Mucosa of rectum (tissue), 2 donors: ENCODE data around the gene TRMT6.

Experiments used
- H3K27ac ChIP-seq, 2 donors: one replicate each; pipeline ENCODE4 v1.7.0; 2013; ENCODE audit warnings: inconsistent platforms in 2 of 2, low read depth in 2 of 2, low read length in 2 of 2
- H3K27me3 ChIP-seq, 2 donors: one replicate each; pipeline ENCODE4 v1.7.0; 2013; ENCODE audit warnings: low read length in 2 of 2; ENCODE audit not compliant: control insufficient read depth in 2 of 2, insufficient read depth in 2 of 2
- H3K36me3 ChIP-seq, 2 donors: one replicate each; pipeline ENCODE4 v1.7.0; 2013; ENCODE audit warnings: low read length in 2 of 2; ENCODE audit not compliant: control insufficient read depth in 2 of 2, insufficient read depth in 2 of 2
- H3K4me1 ChIP-seq, 2 donors: one replicate each; pipeline ENCODE4 v1.7.0; 2013; ENCODE audit warnings: low read length in 2 of 2, mild to moderate bottlenecking in 1 of 2; ENCODE audit not compliant: control insufficient read depth in 2 of 2, insufficient read depth in 2 of 2
- H3K4me3 ChIP-seq, 2 donors: one replicate each; pipeline ENCODE4 v1.7.0; 2013; ENCODE audit warnings: low read length in 2 of 2
- H3K9ac ChIP-seq, 2 donors: one replicate each; pipeline ENCODE4 v1.7.0; 2013; ENCODE audit warnings: low read length in 2 of 2, low read depth in 1 of 2, mild to moderate bottlenecking in 1 of 2
- H3K9me3 ChIP-seq, 2 donors: one replicate each; pipeline ENCODE4 v1.7.0; 2013; ENCODE audit warnings: low read length in 2 of 2; ENCODE audit not compliant: control insufficient read depth in 2 of 2
- donor health status: healthy.
- donor health status: Normal muscosa, but diverticular disease.

TRMT6 gene

DNA sequence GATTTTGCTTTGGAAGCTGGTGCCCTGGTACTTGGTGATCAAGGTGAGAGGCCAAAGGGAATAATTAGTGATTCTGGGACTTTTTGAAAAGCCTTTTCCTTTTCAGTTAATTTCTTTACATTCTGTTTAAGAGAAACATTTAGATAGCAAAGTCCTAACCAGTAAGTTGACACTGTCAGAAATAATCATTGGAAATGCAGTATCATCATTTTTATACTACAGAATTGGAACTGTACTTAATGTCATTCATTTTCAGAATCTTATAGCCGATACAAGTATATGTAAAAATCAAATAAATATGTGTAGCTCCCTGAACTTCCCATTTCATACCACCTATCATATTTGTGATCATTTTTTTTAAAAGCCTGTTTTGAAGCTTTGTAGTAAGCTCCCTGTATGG, 27.6 kb upstream of the TRMT6 start:
- Histone ChIP-seq H3K4me1 (peaks cover 0 to 3% of the 10 kb centered on the region in 2 donors), H3K9me3 (no peaks in the 10 kb centered on the region), H3K4me3 (no peak overlapping the region), H3K36me3 (peaks cover 5 to 15% of the 10 kb centered on the region in 2 donors), H3K27me3 (no peaks in the 10 kb centered on the region), H3K27ac (no peak overlapping the region), H3K9ac (no peak overlapping the region)

DNA sequence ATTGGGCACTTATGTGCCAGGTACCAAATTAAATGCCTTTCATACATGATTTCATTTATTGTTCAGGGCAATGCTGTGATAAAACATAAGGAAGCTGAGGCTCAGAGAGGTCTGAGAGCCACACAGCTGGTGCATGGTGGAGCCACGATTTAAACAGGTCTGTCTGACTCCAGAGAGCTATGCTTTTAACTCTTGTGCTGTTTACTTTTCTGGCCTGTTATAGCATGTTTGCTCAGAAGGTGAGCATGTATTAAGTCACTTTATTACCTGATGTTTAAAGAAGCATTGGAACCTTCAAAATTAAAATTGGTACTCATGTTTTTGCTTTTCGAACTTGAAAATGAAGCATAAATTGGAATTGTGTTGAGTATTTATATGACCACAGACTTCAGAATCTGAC, 26.9 kb upstream of the TRMT6 start:
- Histone ChIP-seq H3K27ac (no peak overlapping the region), H3K9ac (no peak overlapping the region), H3K4me3 (no peak overlapping the region), H3K4me1 (peaks cover 0 to 3% of the 10 kb centered on the region in 2 donors), H3K36me3 (peaks cover 5 to 15% of the 10 kb centered on the region in 2 donors), H3K9me3 (no peaks in the 10 kb centered on the region), H3K27me3 (no peaks in the 10 kb centered on the region)

DNA sequence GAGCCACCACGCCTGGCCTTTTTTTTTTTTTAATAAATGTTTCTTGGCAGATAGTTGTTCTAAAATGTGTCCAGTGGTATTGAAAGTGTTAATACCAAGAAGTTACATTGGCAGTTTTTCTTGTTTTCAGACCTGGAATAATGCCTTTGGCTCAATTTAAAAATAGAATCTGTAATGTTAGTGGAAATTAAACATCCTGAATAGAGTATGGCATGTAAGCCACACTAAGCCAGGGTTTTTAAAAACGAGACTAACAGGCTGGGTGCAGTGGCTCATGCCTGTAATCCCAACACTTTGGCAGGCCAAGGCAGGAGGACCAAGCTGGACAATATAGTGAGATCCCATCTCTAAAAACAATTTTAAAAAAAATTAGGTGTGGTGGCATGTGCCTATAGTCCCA, 25.4 kb upstream of the TRMT6 start:
- Histone ChIP-seq H3K9ac (no peak overlapping the region), H3K27me3 (no peaks in the 10 kb centered on the region), H3K27ac (no peak overlapping the region), H3K4me1 (peaks cover 0 to 3% of the 10 kb centered on the region in 2 donors), H3K36me3 (peaks cover 5 to 15% of the 10 kb centered on the region in 2 donors), H3K4me3 (no peak overlapping the region), H3K9me3 (no peaks in the 10 kb centered on the region)

DNA sequence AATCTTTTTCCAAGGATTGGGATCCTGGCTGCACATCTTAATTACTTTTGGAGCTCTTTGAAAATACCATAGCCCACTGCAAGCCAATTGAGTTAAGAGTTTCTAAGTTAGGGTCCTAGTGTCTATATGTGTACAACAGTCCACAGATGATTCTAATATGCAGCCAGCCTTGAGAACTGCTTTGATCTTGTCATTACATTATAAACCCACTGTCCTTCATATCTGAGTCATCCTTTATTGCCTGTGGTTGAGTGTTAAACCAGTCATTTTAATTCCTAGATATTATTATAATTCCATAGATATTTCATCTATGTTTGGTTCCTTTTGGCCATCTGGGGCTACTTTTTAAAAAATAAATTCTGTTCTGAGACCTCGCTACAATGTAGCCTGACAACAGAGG, 24.2 kb upstream of the TRMT6 start:
- peaks cover 0 to 3% of the 10 kb centered on the region in 2 donors for H3K4me1 ChIP-seq

DNA sequence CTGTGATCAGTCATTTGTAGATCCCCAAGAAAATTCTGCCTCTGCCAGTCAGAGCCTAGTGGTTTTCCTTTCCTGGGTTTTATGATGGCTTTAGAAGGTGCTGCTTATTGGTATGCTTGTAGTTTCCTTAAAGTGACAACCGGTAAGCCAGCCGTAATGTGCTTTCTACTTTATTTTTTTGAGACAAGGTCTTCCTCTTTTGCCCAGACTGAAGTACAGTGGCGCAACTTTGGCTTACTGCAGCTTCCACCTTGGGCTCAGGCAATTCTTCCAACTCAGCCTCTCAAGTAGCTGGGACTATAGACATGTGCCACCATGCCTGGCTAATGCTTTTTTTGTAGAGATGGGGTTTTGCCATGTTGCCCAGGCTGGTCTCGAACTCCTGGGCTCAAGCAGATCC, 23.6 kb upstream of the TRMT6 start:
- Histone ChIP-seq H3K4me3 (no peak overlapping the region), H3K9me3 (no peaks in the 10 kb centered on the region), H3K4me1 (peaks cover 0 to 3% of the 10 kb centered on the region in 2 donors), H3K27me3 (no peaks in the 10 kb centered on the region), H3K9ac (no peak overlapping the region), H3K27ac (no peak overlapping the region), H3K36me3 (peaks cover 5 to 15% of the 10 kb centered on the region in 2 donors)

More for the DNA sequence above, 24.2 kb upstream of the TRMT6 start:
- Histone ChIP-seq H3K27me3 (no peaks in the 10 kb centered on the region), H3K36me3 (peaks cover 5 to 15% of the 10 kb centered on the region in 2 donors), H3K27ac (no peak overlapping the region), H3K9ac (no peak overlapping the region), H3K4me3 (no peak overlapping the region), H3K9me3 (no peaks in the 10 kb centered on the region)

DNA sequence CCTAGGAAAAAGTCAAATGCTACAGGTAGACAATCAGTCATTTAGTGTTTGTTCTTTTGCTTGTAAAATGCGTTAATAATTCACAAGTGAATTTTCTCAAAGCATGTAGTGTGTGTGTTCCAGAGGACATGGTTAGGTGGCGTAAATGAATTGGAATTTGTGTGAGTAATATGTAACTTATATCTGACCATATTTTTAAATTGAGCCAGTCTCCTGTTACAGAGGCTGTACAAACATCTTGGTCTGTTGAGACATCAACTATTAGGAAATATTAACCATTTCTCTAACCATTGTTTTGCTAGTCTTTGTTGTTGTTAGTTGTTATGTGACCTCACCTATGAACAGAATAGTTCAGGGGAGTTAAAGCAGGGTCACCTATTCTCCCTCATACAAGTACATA, 22.8 kb upstream of the TRMT6 start:
- Histone ChIP-seq H3K36me3 (peaks cover 5 to 16% of the 10 kb centered on the region in 2 donors), H3K9me3 (no peaks in the 10 kb centered on the region), H3K27ac (no peak overlapping the region), H3K9ac (no peak overlapping the region), H3K4me3 (no peak overlapping the region), H3K27me3 (no peaks in the 10 kb centered on the region), H3K4me1 (peaks cover 0 to 3% of the 10 kb centered on the region in 2 donors)

DNA sequence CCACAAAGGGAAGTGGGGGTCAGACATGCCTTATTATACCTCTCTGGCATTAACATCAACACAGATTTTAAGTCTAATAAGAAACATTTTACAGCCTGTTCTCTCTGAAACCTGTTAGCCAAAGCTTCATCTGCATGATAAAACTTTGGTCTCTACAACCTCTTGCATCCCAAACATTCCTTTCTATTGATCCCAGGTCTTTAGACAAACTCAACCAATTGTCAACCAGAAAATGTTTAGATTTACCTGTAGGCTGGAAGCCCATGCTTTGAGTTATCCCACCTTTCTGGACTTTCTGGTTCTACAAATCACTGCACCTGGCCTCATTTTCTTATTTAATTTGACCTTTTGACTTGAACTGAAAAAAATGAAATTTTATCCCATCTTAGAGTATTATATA, 20.9 kb upstream of the TRMT6 start:
- H3K27me3 ChIP-seq: no peaks in the 10 kb centered on the region
- H3K36me3 ChIP-seq: peaks cover 4 to 12% of the 10 kb centered on the region in 2 donors
- no peak overlapping the region for H3K9ac ChIP-seq
- H3K9me3 ChIP-seq: no peaks in the 10 kb centered on the region
- no peak overlapping the region for H3K27ac ChIP-seq
- H3K4me1 ChIP-seq: peaks cover 0 to 3% of the 10 kb centered on the region in 2 donors
- no peak overlapping the region for H3K4me3 ChIP-seq

DNA sequence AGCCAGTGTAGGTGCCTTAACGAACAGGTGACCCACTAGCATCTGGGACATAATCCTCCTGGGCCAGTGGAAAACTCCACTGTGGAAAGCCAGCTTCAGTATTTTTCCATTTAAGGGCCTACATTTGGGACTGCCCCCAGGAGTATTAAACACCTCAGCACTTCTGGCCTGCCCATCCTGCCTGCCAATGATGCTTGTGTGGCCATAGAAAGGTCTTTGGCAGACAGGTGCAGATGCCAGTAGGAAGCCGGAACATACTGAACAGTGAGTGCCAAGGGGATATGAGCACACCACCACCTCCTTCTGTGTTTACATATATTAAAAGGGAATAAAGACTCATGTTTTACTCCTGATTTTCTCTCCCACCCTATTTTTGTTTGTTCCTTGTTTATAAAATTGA, 20.0 kb upstream of the TRMT6 start:
- Histone ChIP-seq H3K27me3 (no peaks in the 10 kb centered on the region), H3K4me3 (no peak overlapping the region), H3K9ac (no peak overlapping the region), H3K27ac (no peak overlapping the region), H3K9me3 (no peaks in the 10 kb centered on the region), H3K4me1 (peaks cover 0 to 3% of the 10 kb centered on the region in 2 donors), H3K36me3 (peaks cover 4 to 12% of the 10 kb centered on the region in 2 donors)

DNA sequence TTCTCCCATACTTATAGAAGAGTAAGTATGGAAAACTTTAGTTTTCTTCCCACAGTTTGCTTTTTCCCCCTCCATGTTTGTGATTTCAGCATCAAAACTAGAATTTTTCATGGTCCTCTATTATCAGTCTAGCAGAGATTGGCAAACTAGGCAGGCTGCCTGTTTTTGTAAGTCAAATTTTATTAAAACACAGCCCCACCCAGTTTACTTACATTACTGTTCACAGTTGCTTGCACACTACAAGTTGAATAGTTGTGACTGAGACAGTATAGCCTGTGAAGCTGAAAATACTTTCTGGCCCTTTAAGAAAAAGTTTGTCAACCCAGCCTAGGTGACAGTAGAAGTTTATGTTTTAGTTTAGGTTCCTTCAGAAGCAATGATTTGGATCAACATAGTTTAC, 19.6 kb upstream of the TRMT6 start:
- H3K27ac ChIP-seq: no peak overlapping the region
- H3K4me3 ChIP-seq: no peak overlapping the region
- no peaks in the 10 kb centered on the region for H3K27me3 ChIP-seq
- no peak overlapping the region for H3K9ac ChIP-seq
- no peaks in the 10 kb centered on the region for H3K9me3 ChIP-seq
- H3K4me1 ChIP-seq: peaks cover 0 to 3% of the 10 kb centered on the region in 2 donors
- peaks cover 4 to 12% of the 10 kb centered on the region in 2 donors for H3K36me3 ChIP-seq

DNA sequence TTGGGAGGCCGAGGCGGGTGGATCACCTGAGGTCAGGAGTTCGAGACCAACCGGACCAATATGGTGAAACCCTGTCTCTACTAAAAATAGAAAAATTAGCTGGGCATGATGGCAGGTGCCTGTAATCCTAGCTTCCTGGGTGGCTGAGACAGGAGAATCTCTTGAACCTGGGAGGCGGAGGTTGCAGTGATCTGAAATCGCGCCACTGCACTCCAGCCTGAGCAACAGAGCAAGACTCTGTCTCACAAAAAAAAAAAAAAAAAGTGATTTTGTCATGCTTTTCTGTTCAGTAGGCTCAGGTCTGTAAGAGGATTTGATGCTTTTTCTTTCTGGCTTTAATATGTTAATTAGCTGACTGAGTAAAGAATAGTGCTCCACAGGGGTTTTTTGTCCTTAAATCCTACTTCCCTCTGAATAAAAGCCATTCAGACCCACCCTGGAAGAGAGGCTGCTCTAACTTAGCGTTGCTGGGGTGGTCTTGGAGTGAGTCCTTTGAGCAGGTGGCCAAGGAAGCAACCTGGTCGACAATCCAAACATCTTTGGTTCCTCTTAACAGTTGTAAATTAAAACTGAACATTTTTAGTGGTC, 19.1 kb upstream of the TRMT6 start:
- Histone ChIP-seq H3K4me1 (peaks cover 0 to 3% of the 10 kb centered on the region in 2 donors), H3K9ac (no peak overlapping the region), H3K9me3 (no peaks in the 10 kb centered on the region), H3K27me3 (no peaks in the 10 kb centered on the region), H3K4me3 (no peak overlapping the region), H3K36me3 (peaks cover 4 to 12% of the 10 kb centered on the region in 2 donors), H3K27ac (no peak overlapping the region)
